ENCODE data around the gene FAM120C.

GRCh38 chrX:54193085-54193821 lies 10.2 kb upstream of the FAM120C start:
- TF ChIP-seq CTCF (IDR thresholded peaks at IDR 0.05) = no peak
- TF ChIP-seq POLR2AphosphoS5 (IDR thresholded peaks at IDR 0.05) = no peak
- no peak for TF ChIP-seq POLR2A (IDR thresholded peaks at IDR 0.05)

Measured in prostate gland (tissue), 2 donors.